HCT116 (cell line): ENCODE data around the gene KLF6. TPM values are rescaled to one million over a fixed set of nuclear protein-coding genes. Genes with fewer than 3 reads are reported as not detected.

Source experiments
- ATAC-seq: fragments of 200-7000 bp; cut with Tn5 transposase; 2 replicates; pipeline ENCODE4 v1.9.1; 2020; ENCODE audit warnings: mild to moderate bottlenecking, moderate library complexity
- BruUV-seq: library from RNA; stranded (reverse); fragments of 400-500 nt; replicated peaks from 2 replicates; lab custom pipeline; 2021; lab: Mats Ljungman, UMichigan
- CTCF ChIA-PET: fragments of 300-600 bp; sonication (Branson Sonifier 250); formaldehyde crosslinking; loops from one replicate; lab custom pipeline; 2021; ENCODE audit warnings: antibody characterized with exemption; lab: Charles Lee
- POLR2A ChIA-PET: fragments of 300-600, 350-600 bp; sonication (Branson Sonifier 250); formaldehyde crosslinking; loops from one replicate; lab custom pipeline; 2021; ENCODE audit warnings: antibody characterized with exemption; lab: Charles Lee
- RAD21 ChIA-PET, 2 experiments: fragments of 300-600 bp; sonication (Branson Sonifier 250); formaldehyde crosslinking; loops; one replicate each; lab custom pipeline; 2023; ENCODE audit warnings: low total read pairs in 2 of 2; ENCODE audit not compliant: uncharacterized antibody in 2 of 2, unreplicated experiment in 2 of 2, low non-redundant PET in 1 of 2; lab: Charles Lee
- DNase-seq: peaks from one replicate; pipeline ENCODE4 v3.0.0-alpha.2; 2010; ENCODE audit warnings: low read depth, low spot score
- H2AFZ ChIP-seq: fragments of 200-600 bp; shearing (Covaris generic), sonication (generic); 2 replicates; pipeline ENCODE4 v1.6.1; 2017; ENCODE audit warnings: low read depth, mixed run types, mixed read lengths, antibody characterized with exemption, low read length; ENCODE audit not compliant: poor library complexity, severe bottlenecking
- H3K27ac ChIP-seq: 2 replicates; pipeline ENCODE4 v1.5.1; 2012; ENCODE audit warnings: low read depth, low read length
- H3K27me3 ChIP-seq: fragments of 200-600 bp; sonication (generic); 2 replicates; pipeline ENCODE4 v1.6.1; 2016; ENCODE audit warnings: mixed run types, low read length, mixed read lengths; ENCODE audit not compliant: insufficient read depth
- H3K36me3 ChIP-seq, 2 experiments: fragments of 200-500 bp in 1 of 2; fragments of 200-600 bp in 1 of 2; sonication (Bioruptor generic) in 1 of 2; sonication (generic) in 1 of 2; 2 replicates each; pipeline versions ENCODE4 v1.5.1 to v1.6.1; 2014 to 2016; ENCODE audit warnings: low read length in 2 of 2, inconsistent platforms in 1 of 2, mixed read lengths in 1 of 2, mixed run types in 1 of 2; ENCODE audit not compliant: insufficient read depth in 2 of 2, control insufficient read depth in 1 of 2
- H3K4me1 ChIP-seq, 2 experiments: fragments of 200-600 bp in 1 of 2; sonication (generic) in 1 of 2; 2 replicates each; pipeline versions ENCODE4 v1.5.1 to v1.6.1; 2012 to 2017; ENCODE audit warnings: low read length in 2 of 2, inconsistent platforms in 1 of 2, mild to moderate bottlenecking in 1 of 2, mixed read lengths in 1 of 2, mixed run types in 1 of 2, moderate library complexity in 1 of 2; ENCODE audit not compliant: insufficient read depth in 2 of 2, control insufficient read depth in 1 of 2
- H3K4me2 ChIP-seq: fragments of 200-600 bp; sonication (generic); 2 replicates; pipeline ENCODE4 v1.6.1; 2017; ENCODE audit warnings: mixed run types, low read length, mixed read lengths
- H3K4me3 ChIP-seq, 2 experiments: fragments of 200-600 bp in 1 of 2; sonication (generic) in 1 of 2; replicated peaks in 1 of 2; 2 replicates each; pipeline ENCODE4 v1.5.1; 2011 to 2016; ENCODE audit warnings: low read length in 2 of 2, control low read depth in 1 of 2, low read depth in 1 of 2, mild to moderate bottlenecking in 1 of 2, mixed read lengths in 1 of 2, mixed run types in 1 of 2
- H3K79me2 ChIP-seq: fragments of 200-600 bp; sonication (generic); 2 replicates; pipeline ENCODE4 v1.6.1; 2017; ENCODE audit warnings: mild to moderate bottlenecking, mixed run types, low read length, moderate library complexity, mixed read lengths; ENCODE audit not compliant: insufficient read depth
- H3K9ac ChIP-seq: fragments of 200-600 bp; sonication (generic); 2 replicates; pipeline ENCODE4 v1.6.1; 2016; ENCODE audit warnings: low read length, mixed read lengths
- H3K9me2 ChIP-seq: fragments of 200-600 bp; sonication (generic), shearing (Covaris generic); 2 replicates; pipeline ENCODE4 v1.6.1; 2017; ENCODE audit warnings: mixed run types, mild to moderate bottlenecking, moderate library complexity; ENCODE audit not compliant: insufficient read depth
- H3K9me3 ChIP-seq, 2 experiments: fragments of 200-500 bp in 1 of 2; fragments of 200-600 bp in 1 of 2; sonication (Bioruptor generic) in 1 of 2; sonication (generic) in 1 of 2; 2 replicates each; pipeline ENCODE4 v1.6.1; 2014 to 2017; ENCODE audit warnings: low read length in 2 of 2, mixed read lengths in 2 of 2, inconsistent platforms in 1 of 2, low read depth in 1 of 2, mild to moderate bottlenecking in 1 of 2, mixed run types in 1 of 2, moderate library complexity in 1 of 2; ENCODE audit not compliant: control insufficient read depth in 1 of 2, insufficient read depth in 1 of 2
- H4K20me1 ChIP-seq: fragments of 200-600 bp; sonication (generic), shearing (Covaris generic); 2 replicates; pipeline ENCODE4 v1.6.1; 2017; ENCODE audit warnings: mixed run types, mild to moderate bottlenecking, moderate library complexity; ENCODE audit not compliant: insufficient read depth
- CBX3 ChIP-seq: IDR thresholded peaks from 2 replicates; pipeline ENCODE4 v1.6.1; 2012; ENCODE audit warnings: low read depth
- CEBPB ChIP-seq: IDR thresholded peaks from 2 replicates; pipeline ENCODE4 v1.6.1; 2012; ENCODE audit warnings: low read depth
- EGR1 ChIP-seq: IDR thresholded peaks from 2 replicates; pipeline ENCODE4 v1.6.1; 2012; ENCODE audit warnings: low read depth
- ELF1 ChIP-seq: IDR thresholded peaks from 2 replicates; pipeline ENCODE4 v1.6.1; 2012; ENCODE audit warnings: low read depth, borderline replicate concordance
- JUND ChIP-seq: IDR thresholded peaks from 2 replicates; pipeline ENCODE4 v1.6.1; 2012
- POLR2AphosphoS5 ChIP-seq: IDR thresholded peaks from 2 replicates; pipeline ENCODE4 v1.6.1; 2011; ENCODE audit warnings: mild to moderate bottlenecking, low read depth, low read length, moderate library complexity
- RAD21 ChIP-seq: IDR thresholded peaks from 2 replicates; pipeline ENCODE4 v1.6.1; 2012; ENCODE audit warnings: low read depth, mild to moderate bottlenecking
- SRF ChIP-seq: IDR thresholded peaks from 2 replicates; pipeline ENCODE4 v1.6.1; 2012; ENCODE audit warnings: low read depth
- TCF7L2 ChIP-seq: IDR thresholded peaks from 2 replicates; pipeline ENCODE4 v1.7.0; 2011; ENCODE audit warnings: borderline replicate concordance, inconsistent platforms; ENCODE audit not compliant: insufficient read depth, insufficient read length; ENCODE audit errors: extremely low read depth
- YY1 ChIP-seq: IDR thresholded peaks from 2 replicates; pipeline ENCODE4 v1.6.1; 2011; ENCODE audit warnings: low read length, low read depth, moderate library complexity, mild to moderate bottlenecking; ENCODE audit not compliant: insufficient replicate concordance; ENCODE audit errors: extremely low read depth
- ZFX ChIP-seq: fragments of 450-650 bp; IDR thresholded peaks from 2 replicates; pipeline ENCODE4 v1.6.1; 2017
- ZNF274 ChIP-seq: fragments of 200-500 bp; sonication (Bioruptor generic); IDR thresholded peaks from 2 replicates; pipeline ENCODE4 v1.6.1; 2014; ENCODE audit warnings: mild to moderate bottlenecking, low read depth, low read length, inconsistent platforms
- intact Hi-C: fragments of 100-400 bp; cut with micrococcal nuclease; formaldehyde crosslinking; loops from 2 replicates; pipeline ENCODE4 v1.10.0; 2022
- total RNA-seq: library from RNA; stranded (reverse); gene quantifications from one replicate; pipeline ENCODE4 v1.2.1, GENCODE V29; 2021; ENCODE audit not compliant: unreplicated experiment
- TF ChIP-seq, protein P1 (sequence below), 3 experiments: fragments of 200-600 bp in 1 of 3; sonication (generic) in 1 of 3; IDR thresholded peaks in 2 of 3; conservative IDR thresholded peaks in 1 of 3; 2 replicates each; pipeline ENCODE4 v1.5.1; 2012 to 2017; ENCODE audit warnings: low read depth in 2 of 3, low read length in 2 of 3, antibody characterized with exemption in 1 of 3, borderline replicate concordance in 1 of 3, control low read depth in 1 of 3, mild to moderate bottlenecking in 1 of 3, mixed read lengths in 1 of 3, mixed run types in 1 of 3, moderate library complexity in 1 of 3; ENCODE audit not compliant: insufficient read depth in 1 of 3
- TF ChIP-seq, protein P2 (sequence below): IDR thresholded peaks from 2 replicates; pipeline ENCODE4 v1.6.1; 2012
- TF ChIP-seq, protein P3 (sequence below): IDR thresholded peaks from 2 replicates; pipeline ENCODE4 v1.6.1; 2011; ENCODE audit warnings: mild to moderate bottlenecking, low read length, moderate library complexity; ENCODE audit not compliant: insufficient replicate concordance; ENCODE audit errors: extremely low read depth
- TF ChIP-seq, protein P4 (sequence below): IDR thresholded peaks from 2 replicates; pipeline ENCODE4 v1.6.1; 2012
- TF ChIP-seq, protein P5 (sequence below): IDR thresholded peaks from 2 replicates; pipeline ENCODE4 v1.6.1; 2012; ENCODE audit warnings: low read depth

The KLF6 gene
- total RNA-seq, 1 experiment from 2014 or later = 82.2 TPM

DNA sequence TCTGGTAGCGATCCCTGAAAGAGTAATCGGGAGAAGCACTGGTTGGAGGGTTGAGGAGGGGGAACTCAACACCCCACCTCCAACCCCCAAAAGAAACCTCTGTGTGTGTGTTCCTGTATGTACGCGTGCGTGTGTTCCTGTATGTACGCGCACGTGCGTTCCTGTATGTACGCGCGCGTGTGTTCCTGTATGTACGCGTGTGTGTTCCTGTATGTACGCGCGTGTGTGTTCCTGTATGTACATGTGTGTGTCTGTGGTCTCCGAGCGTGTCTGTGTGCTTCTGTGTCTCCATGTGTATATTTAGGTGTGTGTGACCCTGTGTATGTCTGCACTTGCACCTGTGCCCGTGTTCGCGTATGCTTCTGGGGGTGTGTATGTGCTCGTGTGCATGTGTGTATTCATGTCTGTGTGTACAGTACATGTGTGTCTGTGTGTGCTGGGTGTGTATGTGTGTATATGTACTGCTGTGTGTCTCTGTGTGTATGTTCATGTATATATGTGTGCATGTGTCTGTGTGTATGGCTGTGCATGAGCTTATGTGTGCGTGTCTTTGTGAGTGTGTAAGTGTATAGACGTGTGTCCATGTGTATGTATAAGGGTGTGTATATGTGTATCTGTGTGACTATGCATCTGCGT is 42.9 kb upstream of the KLF6 start:
- CTCF ChIA-PET = no interaction called here
- Histone ChIP-seq H3K9me2 (no peaks in the 10 kb centered on the region), H3K79me2 (no peaks in the 10 kb centered on the region), H3K9me3 (no peaks in the 10 kb centered on the region), H3K4me3 (no peak overlapping the region), H3K36me3 (no peaks in the 10 kb centered on the region), H3K27me3 (no peaks in the 10 kb centered on the region), H2AFZ (no peak overlapping the region), H3K4me1 (peaks cover 14 to 42% of the 10 kb centered on the region in 2 experiments), H3K9ac (no peak overlapping the region), H3K4me2 (peak overlapping the region; percentile 62), H3K27ac (no peak overlapping the region), H4K20me1 (no peaks in the 10 kb centered on the region)
- no peak for TF ChIP-seq CEBPB
- TF ChIP-seq ELF1 = no peak
- TF ChIP-seq ZNF274 = no peak
- no peak for TF ChIP-seq ZFX
- TF ChIP-seq, protein P1, sequence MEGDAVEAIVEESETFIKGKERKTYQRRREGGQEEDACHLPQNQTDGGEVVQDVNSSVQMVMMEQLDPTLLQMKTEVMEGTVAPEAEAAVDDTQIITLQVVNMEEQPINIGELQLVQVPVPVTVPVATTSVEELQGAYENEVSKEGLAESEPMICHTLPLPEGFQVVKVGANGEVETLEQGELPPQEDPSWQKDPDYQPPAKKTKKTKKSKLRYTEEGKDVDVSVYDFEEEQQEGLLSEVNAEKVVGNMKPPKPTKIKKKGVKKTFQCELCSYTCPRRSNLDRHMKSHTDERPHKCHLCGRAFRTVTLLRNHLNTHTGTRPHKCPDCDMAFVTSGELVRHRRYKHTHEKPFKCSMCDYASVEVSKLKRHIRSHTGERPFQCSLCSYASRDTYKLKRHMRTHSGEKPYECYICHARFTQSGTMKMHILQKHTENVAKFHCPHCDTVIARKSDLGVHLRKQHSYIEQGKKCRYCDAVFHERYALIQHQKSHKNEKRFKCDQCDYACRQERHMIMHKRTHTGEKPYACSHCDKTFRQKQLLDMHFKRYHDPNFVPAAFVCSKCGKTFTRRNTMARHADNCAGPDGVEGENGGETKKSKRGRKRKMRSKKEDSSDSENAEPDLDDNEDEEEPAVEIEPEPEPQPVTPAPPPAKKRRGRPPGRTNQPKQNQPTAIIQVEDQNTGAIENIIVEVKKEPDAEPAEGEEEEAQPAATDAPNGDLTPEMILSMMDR (IDR thresholded peaks at IDR 0.05 in 2 of 3, conservative IDR thresholded peaks at IDR 0.05 in 1 of 3; ENCODE audit: borderline replicate concordance in 1 of 3, insufficient read depth in 1 of 3, low read depth in 2 of 3, low read length in 2 of 3) = no peak
- no peak for TF ChIP-seq RAD21
- no peak for TF ChIP-seq TCF7L2
- no peak for TF ChIP-seq JUND
- TF ChIP-seq, protein P2, sequence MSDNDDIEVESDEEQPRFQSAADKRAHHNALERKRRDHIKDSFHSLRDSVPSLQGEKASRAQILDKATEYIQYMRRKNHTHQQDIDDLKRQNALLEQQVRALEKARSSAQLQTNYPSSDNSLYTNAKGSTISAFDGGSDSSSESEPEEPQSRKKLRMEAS = no peak
- TF ChIP-seq, protein P3, sequence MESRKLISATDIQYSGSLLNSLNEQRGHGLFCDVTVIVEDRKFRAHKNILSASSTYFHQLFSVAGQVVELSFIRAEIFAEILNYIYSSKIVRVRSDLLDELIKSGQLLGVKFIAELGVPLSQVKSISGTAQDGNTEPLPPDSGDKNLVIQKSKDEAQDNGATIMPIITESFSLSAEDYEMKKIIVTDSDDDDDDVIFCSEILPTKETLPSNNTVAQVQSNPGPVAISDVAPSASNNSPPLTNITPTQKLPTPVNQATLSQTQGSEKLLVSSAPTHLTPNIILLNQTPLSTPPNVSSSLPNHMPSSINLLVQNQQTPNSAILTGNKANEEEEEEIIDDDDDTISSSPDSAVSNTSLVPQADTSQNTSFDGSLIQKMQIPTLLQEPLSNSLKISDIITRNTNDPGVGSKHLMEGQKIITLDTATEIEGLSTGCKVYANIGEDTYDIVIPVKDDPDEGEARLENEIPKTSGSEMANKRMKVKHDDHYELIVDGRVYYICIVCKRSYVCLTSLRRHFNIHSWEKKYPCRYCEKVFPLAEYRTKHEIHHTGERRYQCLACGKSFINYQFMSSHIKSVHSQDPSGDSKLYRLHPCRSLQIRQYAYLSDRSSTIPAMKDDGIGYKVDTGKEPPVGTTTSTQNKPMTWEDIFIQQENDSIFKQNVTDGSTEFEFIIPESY = no peak
- TF ChIP-seq CBX3 = no peak
- TF ChIP-seq SRF = no peak
- TF ChIP-seq EGR1 = no peak
- no peak for TF ChIP-seq YY1
- TF ChIP-seq, protein P4, sequence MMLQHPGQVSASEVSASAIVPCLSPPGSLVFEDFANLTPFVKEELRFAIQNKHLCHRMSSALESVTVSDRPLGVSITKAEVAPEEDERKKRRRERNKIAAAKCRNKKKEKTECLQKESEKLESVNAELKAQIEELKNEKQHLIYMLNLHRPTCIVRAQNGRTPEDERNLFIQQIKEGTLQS = no peak
- TF ChIP-seq, protein P5, sequence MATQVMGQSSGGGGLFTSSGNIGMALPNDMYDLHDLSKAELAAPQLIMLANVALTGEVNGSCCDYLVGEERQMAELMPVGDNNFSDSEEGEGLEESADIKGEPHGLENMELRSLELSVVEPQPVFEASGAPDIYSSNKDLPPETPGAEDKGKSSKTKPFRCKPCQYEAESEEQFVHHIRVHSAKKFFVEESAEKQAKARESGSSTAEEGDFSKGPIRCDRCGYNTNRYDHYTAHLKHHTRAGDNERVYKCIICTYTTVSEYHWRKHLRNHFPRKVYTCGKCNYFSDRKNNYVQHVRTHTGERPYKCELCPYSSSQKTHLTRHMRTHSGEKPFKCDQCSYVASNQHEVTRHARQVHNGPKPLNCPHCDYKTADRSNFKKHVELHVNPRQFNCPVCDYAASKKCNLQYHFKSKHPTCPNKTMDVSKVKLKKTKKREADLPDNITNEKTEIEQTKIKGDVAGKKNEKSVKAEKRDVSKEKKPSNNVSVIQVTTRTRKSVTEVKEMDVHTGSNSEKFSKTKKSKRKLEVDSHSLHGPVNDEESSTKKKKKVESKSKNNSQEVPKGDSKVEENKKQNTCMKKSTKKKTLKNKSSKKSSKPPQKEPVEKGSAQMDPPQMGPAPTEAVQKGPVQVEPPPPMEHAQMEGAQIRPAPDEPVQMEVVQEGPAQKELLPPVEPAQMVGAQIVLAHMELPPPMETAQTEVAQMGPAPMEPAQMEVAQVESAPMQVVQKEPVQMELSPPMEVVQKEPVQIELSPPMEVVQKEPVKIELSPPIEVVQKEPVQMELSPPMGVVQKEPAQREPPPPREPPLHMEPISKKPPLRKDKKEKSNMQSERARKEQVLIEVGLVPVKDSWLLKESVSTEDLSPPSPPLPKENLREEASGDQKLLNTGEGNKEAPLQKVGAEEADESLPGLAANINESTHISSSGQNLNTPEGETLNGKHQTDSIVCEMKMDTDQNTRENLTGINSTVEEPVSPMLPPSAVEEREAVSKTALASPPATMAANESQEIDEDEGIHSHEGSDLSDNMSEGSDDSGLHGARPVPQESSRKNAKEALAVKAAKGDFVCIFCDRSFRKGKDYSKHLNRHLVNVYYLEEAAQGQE = no peak
- TF ChIP-seq POLR2AphosphoS5 = no peak
- POLR2A ChIA-PET = no interaction called here
- intact Hi-C loops = no loop called here
- RAD21 ChIA-PET = no interaction called here
- ATAC-seq (no peak), DNase-seq (no peak)
- BruUV-seq = no TSS peak
